SK-N-SH (cell line): ENCODE results near the gene ACTL10. TPM values are rescaled to one million over a fixed set of nuclear protein-coding genes. Genes with fewer than 3 reads are reported as not detected.
A peak's percentile ranks its signal among the peaks of the same experiment; 100 is the strongest.

Source experiments
- CTCF ChIA-PET: fragments of 300-600, 350-600 bp; formaldehyde crosslinking; extraction: SDS; loops from one replicate; lab custom pipeline; 2021; lab: Yijun Ruan, JAX
- POLR2A ChIA-PET: fragments of 350-600 bp; sonication (Branson Sonifier 250); formaldehyde crosslinking; extraction: SDS; loops from one replicate; lab custom pipeline; 2020; ENCODE audit warnings: antibody characterized with exemption, inconsistent platforms; lab: Yijun Ruan, JAX
- DNase-seq: peaks from one replicate; pipeline ENCODE4 v3.0.0; 2012
- H2AFZ ChIP-seq: fragments of 200-600 bp; sonication (generic); 2 replicates; pipeline ENCODE4 v1.8.1; 2016; ENCODE audit warnings: antibody characterized with exemption, mild to moderate bottlenecking, low read depth
- H3F3A ChIP-seq: fragments of 200-600 bp; sonication (generic); replicated peaks from 2 replicates; pipeline ENCODE3; 2016; ENCODE audit warnings: antibody characterized with exemption, mild to moderate bottlenecking; ENCODE audit not compliant: insufficient read depth
- H3K27ac ChIP-seq, 2 experiments: fragments of 200-500 bp in 1 of 2; fragments of 200-600 bp in 1 of 2; sonication (Bioruptor generic) in 1 of 2; sonication (generic), shearing (Covaris generic) in 1 of 2; 2 replicates each; pipeline versions ENCODE4 v1.5.1 to v1.6.1; 2014 to 2016; ENCODE audit warnings: low read depth in 2 of 2, inconsistent platforms in 1 of 2, low read length in 1 of 2, mild to moderate bottlenecking in 1 of 2, mixed read lengths in 1 of 2
- H3K27me3 ChIP-seq: fragments of 200-600 bp; sonication (generic), shearing (Covaris generic); 2 replicates; pipeline ENCODE4 v1.6.1; 2016; ENCODE audit warnings: mixed run types; ENCODE audit not compliant: insufficient read depth
- H3K36me3 ChIP-seq, 2 experiments: fragments of 200-500 bp in 1 of 2; fragments of 200-600 bp in 1 of 2; sonication (Bioruptor generic) in 1 of 2; sonication (generic) in 1 of 2; replicated peaks in 1 of 2; 2 replicates each; pipeline versions ENCODE3 to v1.5.1; 2014 to 2016; ENCODE audit warnings: low read length in 1 of 2, mild to moderate bottlenecking in 1 of 2; ENCODE audit not compliant: insufficient read depth in 2 of 2, control insufficient read depth in 1 of 2
- H3K4me1 ChIP-seq, 2 experiments: fragments of 200-500 bp in 1 of 2; fragments of 200-600 bp in 1 of 2; sonication (Bioruptor generic) in 1 of 2; sonication (generic), shearing (Covaris generic) in 1 of 2; 2 replicates each; pipeline versions ENCODE4 v1.5.1 to v1.6.1; 2014 to 2016; ENCODE audit warnings: low read depth in 1 of 2, low read length in 1 of 2, mixed run types in 1 of 2; ENCODE audit not compliant: insufficient read depth in 2 of 2, control insufficient read depth in 1 of 2
- H3K4me2 ChIP-seq: fragments of 200-600 bp; sonication (generic), shearing (Covaris generic); 2 replicates; pipeline ENCODE4 v1.6.1; 2017; ENCODE audit warnings: mixed run types
- H3K4me3 ChIP-seq, 2 experiments: fragments of 200-500 bp in 1 of 2; fragments of 200-600 bp in 1 of 2; sonication (Bioruptor generic) in 1 of 2; sonication (generic), shearing (Covaris generic) in 1 of 2; 2 replicates each; pipeline versions ENCODE4 v1.5.1 to v1.8.1; 2014 to 2016; ENCODE audit warnings: low read depth in 2 of 2, inconsistent platforms in 1 of 2, low read length in 1 of 2, mild to moderate bottlenecking in 1 of 2, mixed read lengths in 1 of 2, moderate library complexity in 1 of 2
- H3K79me2 ChIP-seq: fragments of 200-600 bp; sonication (generic); 2 replicates; pipeline ENCODE4 v1.8.1; 2017; ENCODE audit warnings: mild to moderate bottlenecking; ENCODE audit not compliant: insufficient read depth
- H3K9ac ChIP-seq: fragments of 200-600 bp; sonication (generic); 2 replicates; pipeline ENCODE4 v1.6.1; 2017; ENCODE audit warnings: mixed run types
- H3K9me2 ChIP-seq: fragments of 200-600 bp; sonication (generic); 2 replicates; pipeline ENCODE4 v1.6.1; 2017; ENCODE audit warnings: mixed run types
- H3K9me3 ChIP-seq: fragments of 200-600 bp; sonication (generic); 2 replicates; pipeline ENCODE4 v1.6.1; 2017; ENCODE audit warnings: mixed run types, mild to moderate bottlenecking, moderate library complexity
- H4K20me1 ChIP-seq: fragments of 200-600 bp; sonication (generic); 2 replicates; pipeline ENCODE4 v1.6.1; 2017; ENCODE audit warnings: mild to moderate bottlenecking, mixed run types; ENCODE audit not compliant: insufficient read depth
- CHD2 ChIP-seq: fragments of 150-350 bp; IDR thresholded peaks from 2 replicates; pipeline ENCODE4 v1.6.1; 2018; ENCODE audit warnings: low read length; ENCODE audit not compliant: partially characterized antibody
- ELF1 ChIP-seq: IDR thresholded peaks from 2 replicates; pipeline ENCODE4 v1.4.0; 2012
- EZH2phosphoT487 ChIP-seq: fragments of 200-600 bp; sonication (generic); IDR thresholded peaks from 2 replicates; pipeline ENCODE4 v1.6.1; 2017; ENCODE audit warnings: low read depth, mixed run types, mild to moderate bottlenecking, antibody characterized with exemption, moderate library complexity, borderline replicate concordance
- FOSL2 ChIP-seq: IDR thresholded peaks from 2 replicates; pipeline ENCODE4 v1.4.0; 2012; ENCODE audit warnings: low read depth, mild to moderate bottlenecking, moderate library complexity, borderline replicate concordance
- FOXJ3 ChIP-seq: sonication (generic); formaldehyde crosslinking; IDR thresholded peaks from 2 replicates; pipeline ENCODE4 v1.5.1; 2020; ENCODE audit warnings: mild to moderate bottlenecking, missing genetic modification reagents
- FOXM1 ChIP-seq: IDR thresholded peaks from 2 replicates; pipeline ENCODE4 v1.4.0; 2012; ENCODE audit warnings: low read depth, mild to moderate bottlenecking
- GABPA ChIP-seq: IDR thresholded peaks from 2 replicates; pipeline ENCODE4 v1.4.0; 2012; ENCODE audit warnings: low read depth, mild to moderate bottlenecking
- GATA2 ChIP-seq: sonication (generic); formaldehyde crosslinking; IDR thresholded peaks from 2 replicates; pipeline ENCODE4 v1.5.0; 2020; ENCODE audit warnings: mild to moderate bottlenecking, missing genetic modification reagents
- IRF3 ChIP-seq: fragments of 150-350 bp; IDR thresholded peaks from 2 replicates; pipeline ENCODE4 v1.6.1; 2016; ENCODE audit warnings: mild to moderate bottlenecking, low read depth, low read length
- MEF2A ChIP-seq: IDR thresholded peaks from 2 replicates; pipeline ENCODE4 v1.4.0; 2012; ENCODE audit warnings: low read depth, borderline replicate concordance
- NFIC ChIP-seq: IDR thresholded peaks from 2 replicates; pipeline ENCODE4 v1.4.0; 2012; ENCODE audit warnings: borderline replicate concordance
- NRF1 ChIP-seq: IDR thresholded peaks from 2 replicates; pipeline ENCODE4 v1.6.1; 2012; ENCODE audit warnings: low read depth, mild to moderate bottlenecking, low read length
- POLR2AphosphoS5 ChIP-seq: IDR thresholded peaks from 2 replicates; pipeline ENCODE4 v1.6.1; 2012; ENCODE audit warnings: low read depth, low read length
- RCOR1 ChIP-seq: fragments of 150-350 bp; IDR thresholded peaks from 2 replicates; pipeline ENCODE4 v1.6.1; 2017; ENCODE audit warnings: antibody characterized with exemption, low read length
- REST ChIP-seq: IDR thresholded peaks from 2 replicates; pipeline ENCODE4 v1.6.1; 2012; ENCODE audit warnings: mild to moderate bottlenecking, low read depth, low read length, moderate library complexity
- RFX5 ChIP-seq: IDR thresholded peaks from 2 replicates; pipeline ENCODE4 v1.6.1; 2012; ENCODE audit warnings: mild to moderate bottlenecking, improper control_type of control experiment, low read length
- RXRA ChIP-seq: IDR thresholded peaks from 2 replicates; pipeline ENCODE4 v1.4.0; 2012; ENCODE audit warnings: low read depth, mild to moderate bottlenecking, borderline replicate concordance
- SIN3A ChIP-seq: IDR thresholded peaks from 2 replicates; pipeline ENCODE4 v1.6.1; 2012; ENCODE audit warnings: low read depth, mild to moderate bottlenecking, low read length, moderate library complexity, borderline replicate concordance
- TEAD4 ChIP-seq: IDR thresholded peaks from 2 replicates; pipeline ENCODE4 v1.4.0; 2012; ENCODE audit warnings: mild to moderate bottlenecking, borderline replicate concordance; ENCODE audit not compliant: insufficient read depth
- USF1 ChIP-seq: IDR thresholded peaks from 2 replicates; pipeline ENCODE4 v1.4.0; 2012; ENCODE audit warnings: low read depth, borderline replicate concordance
- USF2 ChIP-seq: fragments of 150-350 bp; IDR thresholded peaks from 2 replicates; pipeline ENCODE4 v1.6.1; 2017; ENCODE audit warnings: antibody characterized with exemption, low read length, low read depth, borderline replicate concordance
- YY1 ChIP-seq: IDR thresholded peaks from 2 replicates; pipeline ENCODE4 v1.4.0; 2012; ENCODE audit warnings: low read depth, mild to moderate bottlenecking
- ZBTB33 ChIP-seq: IDR thresholded peaks from 2 replicates; pipeline ENCODE4 v1.4.0; 2012; ENCODE audit warnings: low read depth, borderline replicate concordance
- WGBS: methylation state at CpG from one replicate; pipeline ENCODE4 v1.1.6; 2017; ENCODE audit warnings: low lambda C conversion rate; 5-methylcytosine and 5-hydroxymethylcytosine counted together
- polyA plus RNA-seq, 3 experiments: library from polyadenylated mRNA; depleted of rRNA; stranded (reverse); fragments of >200 nt; gene quantifications; 2 replicates each; pipeline ENCODE4 v1.2.3, GENCODE V29; 2012

Gene ACTL10
- polyA plus RNA-seq, 1 of the 3 experiments (the other 2 are of a cell fraction), result 0.25 TPM

- Histone ChIP-seq H2AFZ (no peak overlapping the region), H4K20me1 (0 out of 2 replicates have a peak, but pooled peaks cover 4% of the 10 kb centered on the region), H3K9me3 (no peaks in the 10 kb centered on the region), H3K4me1 (peaks cover 7 to 45% of the 10 kb centered on the region in 2 experiments; a peak in 2 of 4 replicates), H3F3A (peaks cover 25% of the 10 kb centered on the region), H3K9ac (no peak overlapping the region), H3K27ac (peak overlapping the region in 1 of 2 experiments; percentile 54; a peak in 1 of 4 replicates), H3K4me3 (peak overlapping the region; percentile 41 to 52; a peak in 2 of 4 replicates), H3K9me2 (no peaks in the 10 kb centered on the region), H3K79me2 (peaks cover 4% of the 10 kb centered on the region; the same call in 1 of the 2 replicates), H3K36me3 (peaks cover 8 to 17% of the 10 kb centered on the region in 2 experiments), H3K27me3 (no peaks in the 10 kb centered on the region), H3K4me2 (peak overlapping the region; percentile 75; the same call in 1 of the 2 replicates)
- peak; percentile 92 for DNase-seq
- WGBS, result 60% methylated on average over 11 of the region's 47 CpGs
- CTCF ChIA-PET, result interaction anchor here (0.6 to 10.6 kb wide), 66 partner anchors 8 to 766 kb away, joined by 3 to 114 read pairs (median 4); partner anchors contain the start of genes CBFA2T2, CDK5RAP1, PXMP4 and SNTA1
- POLR2A ChIA-PET, result interaction anchor here (0.8 to 1.6 kb wide), 9 partner anchors 14 to 224 kb away, joined by 3 to 5 read pairs (median 3); partner anchors contain the start of genes CBFA2T2 and SNTA1
- TF ChIP-seq IRF3, result no peak
- TF ChIP-seq NRF1, result no peak
- no peak for TF ChIP-seq FOSL2
- TF ChIP-seq NFIC, result no peak
- TF ChIP-seq TEAD4, result no peak
- no peak for TF ChIP-seq FOXM1
- no peak for TF ChIP-seq USF1
- TF ChIP-seq POLR2AphosphoS5, result no peak
- TF ChIP-seq RCOR1, result 0 out of 2 replicates have a peak, but pooled peaks have one; percentile 10
- TF ChIP-seq SIN3A, result no peak
- no peak for TF ChIP-seq YY1
- TF ChIP-seq ZBTB33, result no peak
- TF ChIP-seq FOXJ3 (CRISPR knock-in tag), result no peak; the same call in 1 of the 2 replicates
- no peak for TF ChIP-seq GATA2 (CRISPR knock-in tag)
- no peak for TF ChIP-seq EZH2phosphoT487
- no peak for TF ChIP-seq RXRA
- no peak for TF ChIP-seq MEF2A
- TF ChIP-seq GABPA, result no peak
- no peak for TF ChIP-seq USF2
- TF ChIP-seq ELF1, result no peak
- TF ChIP-seq CHD2, result peak; percentile 23
- TF ChIP-seq REST, result no peak
- TF ChIP-seq RFX5, result no peak
Measured at GRCh38 chr20:33667676-33668465, 1.1 kb downstream of the ACTL10 start.
